ENCODE results near the gene ELMO1.

ELMO1 gene

DNA sequence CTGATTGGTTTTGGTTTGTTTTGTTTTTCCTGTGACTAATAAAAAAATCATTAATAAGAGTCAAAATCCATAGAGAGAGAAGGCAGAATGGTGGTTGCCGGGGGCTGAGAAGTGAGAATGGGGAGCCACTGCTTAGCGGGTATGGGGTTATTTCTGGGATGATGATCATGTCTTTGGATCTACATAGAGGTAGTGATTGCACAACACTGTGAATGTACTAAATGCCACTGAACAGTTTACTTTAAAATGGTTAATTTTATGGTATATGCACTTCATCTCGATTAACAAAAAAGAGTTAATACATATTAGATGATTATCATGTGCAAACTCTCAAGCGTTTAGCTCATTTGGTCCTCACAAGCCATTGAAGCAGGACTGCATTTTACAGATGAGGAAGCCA is 342.9 kb downstream of the ELMO1 start:
- Mint-ChIP-seq H3K36me3 (peaks cover 12% of the 10 kb centered on the region), H3K4me3 (no peak overlapping the region), H3K9me3 (no peaks in the 10 kb centered on the region), H3K27me3 (no peaks in the 10 kb centered on the region), H3K27ac (no peak overlapping the region), H3K4me1 (peaks cover 72% of the 10 kb centered on the region)

DNA sequence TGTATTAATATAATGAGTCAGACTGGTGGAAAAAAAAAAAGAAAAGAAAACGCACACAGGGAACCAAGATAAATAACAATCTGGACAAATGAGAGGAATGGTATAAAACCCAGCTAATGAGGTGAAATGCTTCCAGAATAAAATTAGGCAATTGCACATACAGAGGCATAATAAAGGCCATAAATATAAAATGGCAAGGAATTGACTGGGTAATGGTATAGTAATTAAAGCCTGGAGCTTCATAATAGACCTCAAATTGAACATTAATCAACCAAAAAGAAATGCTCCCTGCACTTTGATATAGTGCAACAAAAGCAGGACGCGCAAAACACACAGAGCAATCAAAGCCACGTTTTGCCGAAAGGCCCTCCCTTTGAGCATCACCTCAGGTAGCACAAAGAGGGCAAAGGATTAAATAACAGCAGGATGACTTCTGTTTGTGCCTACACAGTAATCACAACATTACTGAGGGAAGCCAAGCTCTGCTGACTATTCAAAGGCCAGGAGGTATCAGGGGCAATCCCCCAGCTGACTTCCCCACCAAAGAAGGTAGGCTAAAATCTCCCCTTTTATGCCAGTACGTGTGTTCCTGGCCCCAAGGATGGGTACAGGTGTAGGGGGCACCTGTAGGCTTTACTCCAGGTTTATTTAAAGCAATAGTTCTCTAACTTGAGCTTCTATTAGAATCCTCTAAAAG is 343.7 kb downstream of the ELMO1 start:
- H3K9me3 Mint-ChIP-seq, result no peaks in the 10 kb centered on the region
- peaks cover 72% of the 10 kb centered on the region for H3K4me1 Mint-ChIP-seq
- H3K27ac Mint-ChIP-seq, result no peak overlapping the region
- H3K27me3 Mint-ChIP-seq, result no peaks in the 10 kb centered on the region
- H3K4me3 Mint-ChIP-seq, result no peak overlapping the region
- H3K36me3 Mint-ChIP-seq, result peaks cover 12% of the 10 kb centered on the region

DNA sequence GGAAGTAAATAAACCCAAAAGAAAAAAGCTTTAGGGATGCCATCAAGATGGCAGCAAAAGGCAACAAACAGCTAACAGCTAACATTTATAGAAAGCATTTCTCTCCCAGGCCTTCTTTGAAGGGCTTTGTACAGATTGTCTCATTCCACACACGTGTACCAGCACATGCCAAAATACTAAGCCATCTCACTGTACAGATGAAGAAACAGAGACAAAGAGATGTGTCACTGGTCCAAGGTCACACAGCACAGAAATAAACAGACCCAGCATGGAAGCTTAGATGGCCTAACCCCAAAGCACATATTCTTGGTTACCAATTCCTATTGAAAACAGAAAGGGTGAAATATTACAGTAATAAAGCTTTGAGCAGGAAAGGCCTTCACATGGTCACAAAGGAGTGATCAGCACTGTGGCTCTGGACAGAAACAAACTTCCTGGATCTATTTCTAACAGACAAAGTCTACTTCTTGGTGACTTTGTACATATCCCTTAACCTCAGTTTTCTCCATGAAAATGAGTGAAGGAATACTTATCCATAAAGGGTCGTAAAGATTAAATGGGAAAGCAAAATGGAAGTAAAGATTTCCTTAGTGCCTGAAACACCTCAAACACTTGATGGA is 346.0 kb downstream of the ELMO1 start:
- H3K36me3 Mint-ChIP-seq, result peaks cover 12% of the 10 kb centered on the region

DNA sequence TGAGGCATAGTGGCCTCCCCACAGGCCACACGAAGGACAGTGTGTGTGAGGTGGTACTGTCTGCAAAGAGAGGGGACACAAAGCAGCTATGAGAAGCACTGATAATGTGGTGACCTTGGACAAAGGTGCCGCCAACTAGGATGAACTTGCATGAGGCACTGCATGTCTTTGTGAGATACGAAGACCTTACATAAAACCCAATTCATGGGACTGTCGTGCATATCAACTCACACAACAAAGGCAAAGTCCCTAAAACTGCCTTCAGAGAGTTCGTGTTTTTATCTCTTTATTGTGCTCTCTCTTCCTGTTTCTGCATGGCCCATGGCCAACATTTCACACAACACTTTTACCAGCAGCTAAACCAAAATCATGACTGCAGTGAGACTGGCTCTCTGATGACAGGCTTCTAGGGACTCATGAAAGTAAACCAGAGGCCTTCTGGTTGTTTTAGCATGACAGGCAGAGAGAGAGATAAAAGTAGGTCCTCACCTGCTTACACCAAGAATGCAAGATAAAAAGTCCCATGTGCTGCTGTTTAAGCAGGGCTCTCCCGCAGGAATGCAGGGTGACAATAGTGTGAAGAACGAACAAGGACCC is 347.8 kb downstream of the ELMO1 start:
- Mint-ChIP-seq H3K36me3 (peaks cover 23% of the 10 kb centered on the region), H3K27ac (peak overlapping the region; percentile 19), H3K9me3 (no peaks in the 10 kb centered on the region), H3K27me3 (no peaks in the 10 kb centered on the region), H3K4me1 (peaks cover 55% of the 10 kb centered on the region), H3K4me3 (no peak overlapping the region)

More for the DNA sequence above, 346.0 kb downstream of the ELMO1 start:
- no peaks in the 10 kb centered on the region for H3K9me3 Mint-ChIP-seq
- H3K4me3 Mint-ChIP-seq, result no peak overlapping the region
- H3K27me3 Mint-ChIP-seq, result no peaks in the 10 kb centered on the region
- H3K27ac Mint-ChIP-seq, result peak overlapping the region; percentile 48
- H3K4me1 Mint-ChIP-seq, result peaks cover 61% of the 10 kb centered on the region

DNA sequence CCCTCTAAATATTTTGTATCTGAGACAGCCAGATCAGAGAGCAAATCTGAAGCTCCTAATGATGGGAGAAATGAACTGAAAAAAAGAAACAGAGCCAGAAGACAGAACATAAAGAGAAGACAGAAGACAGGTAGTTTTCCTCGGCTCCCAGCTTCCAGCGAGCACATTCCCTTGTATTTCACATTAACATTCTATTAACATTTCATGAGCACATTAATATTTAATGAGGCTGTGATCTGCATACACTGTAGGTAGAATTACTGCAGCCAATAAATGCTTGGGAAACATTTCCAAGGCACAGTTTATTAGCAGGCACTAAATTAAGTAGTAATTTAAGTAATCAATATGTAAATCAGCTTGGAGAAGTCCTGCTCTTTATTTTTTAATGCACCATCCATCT is 349.9 kb downstream of the ELMO1 start:
- Mint-ChIP-seq H3K36me3 (peaks cover 38% of the 10 kb centered on the region), H3K4me1 (peaks cover 46% of the 10 kb centered on the region), H3K27me3 (no peaks in the 10 kb centered on the region), H3K9me3 (no peaks in the 10 kb centered on the region), H3K27ac (no peak overlapping the region), H3K4me3 (no peak overlapping the region)

DNA sequence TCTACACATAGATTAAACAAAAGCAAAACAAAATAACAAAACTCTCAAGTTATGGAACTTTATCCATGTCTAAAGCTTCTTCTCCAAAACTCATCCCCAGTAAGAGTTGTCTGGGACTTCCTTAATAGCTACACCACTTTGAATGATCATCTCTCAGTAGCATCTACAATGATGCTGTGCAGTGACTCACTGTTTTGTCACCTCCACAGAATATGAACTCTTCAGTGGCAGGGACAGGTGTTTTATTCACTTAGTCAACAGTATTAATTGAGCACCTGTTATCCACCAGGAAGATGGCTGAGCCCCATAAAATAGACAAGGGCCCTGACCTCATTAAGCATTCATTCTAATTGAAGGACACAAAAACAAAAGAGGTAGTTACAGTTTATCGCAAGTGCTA is 350.7 kb downstream of the ELMO1 start:
- Mint-ChIP-seq H3K36me3 (peaks cover 40% of the 10 kb centered on the region), H3K9me3 (no peaks in the 10 kb centered on the region), H3K4me3 (no peak overlapping the region), H3K4me1 (peaks cover 43% of the 10 kb centered on the region), H3K27ac (no peak overlapping the region), H3K27me3 (no peaks in the 10 kb centered on the region)

DNA sequence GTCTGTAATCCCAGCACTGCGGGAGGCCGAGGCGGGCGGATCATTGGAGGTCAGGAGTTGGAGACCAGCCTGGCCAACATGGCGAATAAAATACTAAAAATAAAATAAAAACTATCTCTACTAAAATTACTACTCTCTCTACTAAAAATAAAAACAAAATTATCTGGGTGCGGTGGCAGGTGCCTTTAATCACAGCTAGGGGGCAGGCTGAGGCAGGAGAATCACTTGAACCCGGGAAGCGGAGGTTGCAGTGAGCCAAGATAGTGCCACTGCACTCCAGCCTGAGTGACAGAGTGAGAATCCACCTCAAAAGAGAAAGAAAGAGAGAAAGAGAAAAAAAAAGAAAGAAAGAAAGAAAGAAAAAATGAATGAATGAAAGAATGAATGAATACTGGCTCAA is 351.4 kb downstream of the ELMO1 start:
- Mint-ChIP-seq H3K9me3 (no peaks in the 10 kb centered on the region), H3K36me3 (peaks cover 46% of the 10 kb centered on the region), H3K4me1 (peaks cover 42% of the 10 kb centered on the region), H3K4me3 (no peak overlapping the region), H3K27ac (no peak overlapping the region), H3K27me3 (no peaks in the 10 kb centered on the region)

DNA sequence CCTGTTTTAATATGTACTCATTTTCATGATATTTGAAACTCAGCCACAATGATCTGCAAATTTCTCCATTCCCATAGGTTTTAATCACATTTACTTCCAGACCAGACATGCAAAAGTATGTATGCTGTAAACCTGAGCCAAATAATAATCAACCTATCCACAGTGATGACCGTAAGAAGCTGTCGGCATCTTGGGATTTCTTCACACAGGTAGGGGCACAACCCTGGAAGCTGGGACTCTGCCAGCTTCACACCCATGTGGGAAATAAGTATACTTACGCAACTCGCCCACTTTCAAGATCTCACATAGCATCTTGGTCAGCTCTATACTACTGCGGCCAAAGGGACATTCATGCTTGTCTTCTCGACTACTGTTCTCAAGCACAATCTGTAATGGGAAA is 352.3 kb downstream of the ELMO1 start:
- Mint-ChIP-seq H3K4me1 (peaks cover 39% of the 10 kb centered on the region), H3K9me3 (no peaks in the 10 kb centered on the region), H3K4me3 (no peak overlapping the region), H3K36me3 (peaks cover 47% of the 10 kb centered on the region), H3K27ac (no peak overlapping the region), H3K27me3 (no peaks in the 10 kb centered on the region)

DNA sequence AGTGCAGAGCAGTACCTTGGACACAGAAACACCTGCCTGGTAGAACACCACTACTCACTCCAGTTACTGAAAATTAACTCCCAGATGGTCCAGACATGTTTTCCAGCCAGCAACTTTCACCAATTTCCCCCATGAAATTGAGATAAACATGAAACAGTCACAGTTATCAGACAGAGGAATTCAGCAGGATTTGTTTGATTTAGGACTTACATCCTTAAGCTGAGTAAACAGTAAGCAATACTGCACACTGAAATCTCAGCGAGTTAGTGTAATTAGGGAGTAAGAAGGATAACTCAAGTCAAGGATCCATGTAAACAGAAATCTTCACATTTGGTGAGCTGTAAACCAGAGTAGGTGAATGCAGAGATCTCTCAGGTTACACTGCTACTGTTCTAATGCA is 353.5 kb downstream of the ELMO1 start:
- H3K27me3 Mint-ChIP-seq, result no peaks in the 10 kb centered on the region
- peaks cover 50% of the 10 kb centered on the region for H3K36me3 Mint-ChIP-seq
- no peak overlapping the region for H3K27ac Mint-ChIP-seq
- no peaks in the 10 kb centered on the region for H3K9me3 Mint-ChIP-seq
- no peak overlapping the region for H3K4me3 Mint-ChIP-seq
- H3K4me1 Mint-ChIP-seq, result peaks cover 35% of the 10 kb centered on the region

DNA sequence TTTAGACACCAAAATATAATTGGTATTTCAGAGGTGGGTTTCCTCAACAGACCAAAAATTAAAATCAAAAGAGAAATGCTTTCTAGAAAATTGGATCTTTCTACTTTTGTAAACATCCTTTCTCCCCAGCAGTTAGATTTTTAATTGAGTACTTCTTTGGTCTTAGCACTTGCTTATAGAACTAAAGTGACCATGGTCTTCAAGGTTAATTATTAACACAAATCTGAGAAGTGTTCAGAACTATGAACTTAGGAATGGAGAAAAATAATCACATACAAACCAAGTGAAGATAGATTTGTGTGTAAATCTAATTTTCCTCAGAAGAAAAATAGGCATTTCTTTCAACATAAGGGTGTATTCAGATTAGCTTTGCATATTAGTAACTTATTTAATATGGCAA is 355.4 kb downstream of the ELMO1 start:
- H3K4me1 Mint-ChIP-seq, result peaks cover 42% of the 10 kb centered on the region
- H3K27me3 Mint-ChIP-seq, result no peaks in the 10 kb centered on the region
- H3K4me3 Mint-ChIP-seq, result no peak overlapping the region
- peaks cover 49% of the 10 kb centered on the region for H3K36me3 Mint-ChIP-seq
- no peak overlapping the region for H3K27ac Mint-ChIP-seq
- H3K9me3 Mint-ChIP-seq, result no peaks in the 10 kb centered on the region

DNA sequence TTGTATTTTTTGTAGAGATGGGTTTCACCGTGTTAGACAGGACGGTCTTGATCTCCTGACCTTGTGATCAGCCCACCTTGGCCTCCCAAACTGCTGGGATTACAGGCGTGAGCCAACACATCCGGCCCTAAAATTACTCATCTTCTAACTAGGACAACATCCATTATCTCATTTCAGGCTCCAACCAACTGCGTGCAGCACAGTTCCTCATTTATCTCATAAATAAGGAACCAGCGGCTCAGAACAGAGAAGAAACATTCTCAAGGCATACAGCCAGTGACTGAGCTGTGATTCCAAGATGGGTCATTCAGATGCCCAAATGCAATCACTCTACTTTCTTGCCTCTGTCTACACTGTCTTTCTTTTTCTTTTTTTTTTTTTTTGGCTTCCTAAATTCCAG is 356.1 kb downstream of the ELMO1 start:
- peaks cover 38% of the 10 kb centered on the region for H3K4me1 Mint-ChIP-seq
- H3K36me3 Mint-ChIP-seq, result peaks cover 45% of the 10 kb centered on the region
- H3K9me3 Mint-ChIP-seq, result no peaks in the 10 kb centered on the region
- no peaks in the 10 kb centered on the region for H3K27me3 Mint-ChIP-seq
- H3K4me3 Mint-ChIP-seq, result no peak overlapping the region
- no peak overlapping the region for H3K27ac Mint-ChIP-seq

DNA sequence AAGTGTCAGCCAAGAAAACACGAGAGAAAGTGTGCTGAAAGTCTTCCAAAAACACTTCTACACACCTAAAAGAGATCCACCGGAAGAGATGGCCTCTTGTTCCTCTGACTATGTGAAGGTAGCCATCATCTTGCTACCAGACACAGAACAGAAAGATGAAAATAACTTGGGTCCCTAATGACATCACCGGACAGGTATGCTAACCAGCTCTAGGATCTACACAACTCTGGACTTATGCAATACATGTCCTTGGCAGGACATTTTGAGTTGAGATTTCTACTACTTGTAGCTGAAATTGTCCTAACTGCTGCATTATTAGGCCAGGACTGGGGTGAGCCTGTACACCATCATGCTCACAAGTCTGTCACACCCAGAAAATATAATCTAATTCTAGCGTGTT is 358.7 kb downstream of the ELMO1 start:
- Mint-ChIP-seq H3K4me3 (no peak overlapping the region), H3K4me1 (peaks cover 52% of the 10 kb centered on the region), H3K36me3 (peaks cover 41% of the 10 kb centered on the region), H3K27me3 (no peaks in the 10 kb centered on the region), H3K27ac (no peak overlapping the region), H3K9me3 (no peaks in the 10 kb centered on the region)

DNA sequence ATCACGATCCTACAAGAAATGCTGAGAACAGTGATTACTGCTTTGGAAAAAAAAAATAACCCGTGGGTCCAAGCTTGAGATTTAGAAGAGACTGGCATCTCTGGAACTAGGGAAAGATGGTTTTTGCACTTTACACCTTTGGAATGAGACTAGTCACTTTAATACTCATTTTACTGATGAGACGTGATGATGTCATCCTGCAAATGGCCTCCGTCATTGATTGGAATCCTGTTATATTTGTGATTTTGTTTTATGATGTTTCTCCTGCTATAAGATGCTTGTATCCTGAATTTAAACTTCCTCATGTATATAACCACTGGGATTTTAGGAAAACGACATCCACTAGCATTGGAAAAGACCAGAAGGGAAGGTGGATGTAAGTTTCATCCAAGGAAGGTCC is 363.1 kb downstream of the ELMO1 start:
- Mint-ChIP-seq H3K4me3 (no peak overlapping the region), H3K4me1 (peaks cover 65% of the 10 kb centered on the region), H3K27ac (peak overlapping the region; percentile 8), H3K27me3 (no peaks in the 10 kb centered on the region), H3K36me3 (peaks cover 37% of the 10 kb centered on the region), H3K9me3 (no peaks in the 10 kb centered on the region)

DNA sequence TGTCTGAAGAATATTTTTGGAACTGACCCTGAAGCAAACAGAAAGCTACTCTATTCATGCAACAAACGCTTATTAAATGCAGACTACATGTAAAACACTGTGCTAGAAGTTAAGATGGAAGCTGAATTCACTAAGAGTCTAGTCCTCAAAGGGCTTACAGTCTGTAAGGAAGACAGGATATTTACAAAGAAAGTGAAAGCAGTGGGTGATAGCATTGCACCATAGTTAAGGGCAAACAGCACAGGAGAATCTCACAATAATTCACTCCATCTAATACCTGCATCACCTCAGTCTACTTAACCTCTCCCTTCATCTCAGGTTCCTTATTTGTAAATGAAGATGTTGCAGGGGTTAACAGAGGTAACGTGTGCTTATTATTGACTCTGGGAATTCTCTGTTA is 364.4 kb downstream of the ELMO1 start:
- Mint-ChIP-seq H3K4me1 (peaks cover 59% of the 10 kb centered on the region), H3K27me3 (no peaks in the 10 kb centered on the region), H3K4me3 (no peak overlapping the region), H3K27ac (no peak overlapping the region), H3K9me3 (no peaks in the 10 kb centered on the region), H3K36me3 (peaks cover 45% of the 10 kb centered on the region)

DNA sequence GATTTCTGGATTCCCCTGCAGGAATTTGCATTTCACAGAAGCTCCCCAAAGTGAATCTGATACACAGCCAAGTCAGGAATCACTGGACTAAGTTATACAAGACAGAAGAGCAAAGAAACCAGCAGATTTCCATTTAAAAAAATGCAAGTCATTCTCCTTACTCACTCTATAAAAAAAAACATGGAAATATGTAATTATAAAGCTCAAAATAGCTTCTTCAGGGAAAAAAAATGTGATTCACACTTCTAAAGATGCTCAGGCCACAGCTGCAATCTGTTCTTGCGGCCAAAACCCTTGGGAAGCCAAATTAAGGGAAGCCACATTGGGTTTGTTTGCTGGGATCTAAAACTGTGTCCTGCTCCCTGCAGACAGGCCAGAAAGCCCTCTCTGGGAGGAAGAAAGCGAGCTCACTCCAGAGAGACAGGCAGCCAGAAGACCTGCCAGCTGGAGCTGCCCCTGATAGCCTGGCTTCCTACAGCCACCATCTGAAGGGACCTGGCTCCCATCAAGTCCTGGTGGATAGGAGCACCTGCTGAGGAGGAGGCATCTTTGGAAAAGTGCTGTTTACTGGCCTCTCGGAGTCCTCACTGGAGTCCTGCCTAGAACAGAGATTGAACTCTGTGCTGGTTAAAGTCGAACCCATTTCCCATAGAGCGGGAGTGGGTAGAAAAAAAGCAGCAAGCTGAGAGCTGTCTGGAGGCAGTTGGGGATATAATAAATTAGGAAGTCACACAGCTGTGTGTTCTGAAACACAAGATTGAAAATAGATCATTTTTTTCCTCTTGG is 365.2 kb downstream of the ELMO1 start:
- no peak overlapping the region for H3K4me3 Mint-ChIP-seq
- H3K9me3 Mint-ChIP-seq, result no peaks in the 10 kb centered on the region
- peaks cover 46% of the 10 kb centered on the region for H3K36me3 Mint-ChIP-seq
- peaks cover 55% of the 10 kb centered on the region for H3K4me1 Mint-ChIP-seq
- peak overlapping the region; percentile 30 for H3K27ac Mint-ChIP-seq
- H3K27me3 Mint-ChIP-seq, result no peaks in the 10 kb centered on the region

DNA sequence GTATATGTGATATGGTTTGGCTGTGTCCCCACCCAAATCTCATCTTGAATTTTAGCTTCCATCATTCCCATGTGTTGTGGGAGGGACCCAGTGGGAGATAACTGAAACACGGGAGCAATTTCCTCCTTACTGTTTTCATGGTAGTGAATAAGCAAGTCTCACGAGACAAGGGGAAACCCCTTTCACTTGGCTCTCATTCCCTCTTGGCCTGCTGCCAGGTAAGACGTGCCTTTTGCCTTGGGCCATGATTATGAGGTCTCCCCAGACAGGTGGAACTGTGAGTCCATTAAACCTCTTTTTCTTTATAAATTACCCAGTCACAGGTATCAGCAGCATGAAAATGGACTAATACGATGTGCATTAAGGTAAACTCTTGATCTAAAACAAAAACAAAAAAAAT is 367.2 kb downstream of the ELMO1 start:
- Mint-ChIP-seq H3K27me3 (no peaks in the 10 kb centered on the region), H3K27ac (no peak overlapping the region)

More for the DNA sequence above, 367.2 kb downstream of the ELMO1 start:
- no peak overlapping the region for H3K4me3 Mint-ChIP-seq
- H3K9me3 Mint-ChIP-seq, result no peaks in the 10 kb centered on the region
- H3K4me1 Mint-ChIP-seq, result peaks cover 52% of the 10 kb centered on the region
- peaks cover 57% of the 10 kb centered on the region for H3K36me3 Mint-ChIP-seq
